ENCODE measurements around the gene LRIG3.

DNA sequence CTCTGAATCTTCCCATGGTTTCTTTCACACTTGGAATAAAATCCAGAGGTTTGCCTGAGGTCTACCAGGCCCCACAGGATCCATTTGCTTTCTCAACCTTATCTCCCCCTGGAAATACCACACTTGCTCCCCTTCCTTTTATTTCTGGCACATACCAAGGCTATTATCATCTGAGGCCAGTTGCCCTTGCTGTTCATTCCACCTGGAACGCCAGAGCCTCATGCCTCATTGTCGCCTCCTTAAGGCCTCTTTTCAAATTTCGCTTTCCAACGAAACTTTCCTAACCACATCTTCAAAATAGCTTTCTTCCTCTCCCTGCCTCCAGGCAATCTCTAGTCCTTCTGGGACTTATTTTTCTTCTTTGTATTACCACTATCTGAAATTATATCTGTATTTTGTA lies 11.2 kb upstream of the LRIG3 start:
- TF ChIP-seq, protein P1, sequence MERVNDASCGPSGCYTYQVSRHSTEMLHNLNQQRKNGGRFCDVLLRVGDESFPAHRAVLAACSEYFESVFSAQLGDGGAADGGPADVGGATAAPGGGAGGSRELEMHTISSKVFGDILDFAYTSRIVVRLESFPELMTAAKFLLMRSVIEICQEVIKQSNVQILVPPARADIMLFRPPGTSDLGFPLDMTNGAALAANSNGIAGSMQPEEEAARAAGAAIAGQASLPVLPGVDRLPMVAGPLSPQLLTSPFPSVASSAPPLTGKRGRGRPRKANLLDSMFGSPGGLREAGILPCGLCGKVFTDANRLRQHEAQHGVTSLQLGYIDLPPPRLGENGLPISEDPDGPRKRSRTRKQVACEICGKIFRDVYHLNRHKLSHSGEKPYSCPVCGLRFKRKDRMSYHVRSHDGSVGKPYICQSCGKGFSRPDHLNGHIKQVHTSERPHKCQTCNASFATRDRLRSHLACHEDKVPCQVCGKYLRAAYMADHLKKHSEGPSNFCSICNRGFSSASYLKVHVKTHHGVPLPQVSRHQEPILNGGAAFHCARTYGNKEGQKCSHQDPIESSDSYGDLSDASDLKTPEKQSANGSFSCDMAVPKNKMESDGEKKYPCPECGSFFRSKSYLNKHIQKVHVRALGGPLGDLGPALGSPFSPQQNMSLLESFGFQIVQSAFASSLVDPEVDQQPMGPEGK (CRISPR knock-in tag; IDR thresholded peaks at IDR 0.05; ENCODE audit: borderline replicate concordance) = no peak
- TF ChIP-seq, protein P2, sequence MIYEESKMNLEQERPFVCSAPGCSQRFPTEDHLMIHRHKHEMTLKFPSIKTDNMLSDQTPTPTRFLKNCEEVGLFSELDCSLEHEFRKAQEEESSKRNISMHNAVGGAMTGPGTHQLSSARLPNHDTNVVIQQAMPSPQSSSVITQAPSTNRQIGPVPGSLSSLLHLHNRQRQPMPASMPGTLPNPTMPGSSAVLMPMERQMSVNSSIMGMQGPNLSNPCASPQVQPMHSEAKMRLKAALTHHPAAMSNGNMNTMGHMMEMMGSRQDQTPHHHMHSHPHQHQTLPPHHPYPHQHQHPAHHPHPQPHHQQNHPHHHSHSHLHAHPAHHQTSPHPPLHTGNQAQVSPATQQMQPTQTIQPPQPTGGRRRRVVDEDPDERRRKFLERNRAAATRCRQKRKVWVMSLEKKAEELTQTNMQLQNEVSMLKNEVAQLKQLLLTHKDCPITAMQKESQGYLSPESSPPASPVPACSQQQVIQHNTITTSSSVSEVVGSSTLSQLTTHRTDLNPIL (CRISPR knock-in tag; IDR thresholded peaks at IDR 0.05; ENCODE audit: low read depth) = no peak
- TF ChIP-seq SNAI2 (CRISPR knock-in tag; IDR thresholded peaks at IDR 0.05) (no peak), ZFP3 (CRISPR knock-in tag; IDR thresholded peaks at IDR 0.05) (no peak), PPARA (CRISPR knock-in tag; IDR thresholded peaks at IDR 0.05; ENCODE audit: borderline replicate concordance) (no peak), ZC3H10 (CRISPR knock-in tag; IDR thresholded peaks at IDR 0.05) (no peak), TCF4 (CRISPR knock-in tag; IDR thresholded peaks at IDR 0.05; ENCODE audit: borderline replicate concordance) (no peak), RARB (CRISPR knock-in tag; IDR thresholded peaks at IDR 0.05) (no peak)

Data from SK-N-SH treated with all-trans-retinoic acid at 6 μM for 48 hours (cell line).